GM18870 (cell line): ENCODE results near the gene RTF2.

Experiments used
- ATAC-seq: cut with Tn5 transposase; IDR thresholded peaks from one replicate; pipeline ENCODE4 v1.9.1; 2021; ENCODE audit warnings: moderate library complexity; ENCODE audit not compliant: unreplicated experiment

Gene RTF2, protein sequence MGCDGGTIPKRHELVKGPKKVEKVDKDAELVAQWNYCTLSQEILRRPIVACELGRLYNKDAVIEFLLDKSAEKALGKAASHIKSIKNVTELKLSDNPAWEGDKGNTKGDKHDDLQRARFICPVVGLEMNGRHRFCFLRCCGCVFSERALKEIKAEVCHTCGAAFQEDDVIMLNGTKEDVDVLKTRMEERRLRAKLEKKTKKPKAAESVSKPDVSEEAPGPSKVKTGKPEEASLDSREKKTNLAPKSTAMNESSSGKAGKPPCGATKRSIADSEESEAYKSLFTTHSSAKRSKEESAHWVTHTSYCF

DNA sequence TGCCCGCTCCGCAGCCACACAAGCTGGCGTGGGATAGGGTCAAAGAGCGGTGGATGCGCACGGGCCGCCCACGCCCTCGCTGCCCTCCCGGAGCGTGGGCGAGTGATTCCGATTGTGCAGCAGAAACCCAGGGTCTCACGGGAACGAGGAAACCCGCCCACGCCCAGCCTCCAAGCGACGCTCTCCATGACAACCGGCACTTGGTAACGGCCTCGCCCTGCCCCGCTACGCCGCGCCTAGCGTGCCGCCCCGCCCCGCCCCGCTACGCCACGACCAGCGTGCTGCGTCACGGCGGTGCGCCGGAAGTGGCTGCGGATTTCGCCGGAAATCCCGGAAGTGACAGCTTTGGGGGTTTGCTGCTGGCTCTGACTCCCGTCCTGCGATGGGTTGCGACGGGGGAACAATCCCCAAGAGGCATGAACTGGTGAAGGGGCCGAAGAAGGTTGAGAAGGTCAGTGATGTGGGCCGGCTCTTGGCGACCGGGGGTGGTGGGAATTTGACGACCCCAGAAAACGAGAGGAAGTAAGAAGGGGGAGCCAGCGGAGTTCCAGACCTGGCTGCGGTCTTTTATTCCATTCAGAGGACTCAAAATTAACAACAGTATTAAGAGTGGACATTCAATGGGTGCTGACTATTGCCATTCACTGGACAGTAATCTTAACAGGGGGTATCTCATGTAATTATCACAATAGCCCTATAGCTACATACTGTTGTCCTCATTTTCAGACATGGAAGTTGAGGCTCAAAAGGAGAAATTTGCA is at the start of gene RTF2:
RTF2 (plus strand) TSS at position 312 of the 761 bp plus-strand sequence; CDS start at position 383, 71 bp downstream.
- ATAC-seq: peak; percentile 91

DNA sequence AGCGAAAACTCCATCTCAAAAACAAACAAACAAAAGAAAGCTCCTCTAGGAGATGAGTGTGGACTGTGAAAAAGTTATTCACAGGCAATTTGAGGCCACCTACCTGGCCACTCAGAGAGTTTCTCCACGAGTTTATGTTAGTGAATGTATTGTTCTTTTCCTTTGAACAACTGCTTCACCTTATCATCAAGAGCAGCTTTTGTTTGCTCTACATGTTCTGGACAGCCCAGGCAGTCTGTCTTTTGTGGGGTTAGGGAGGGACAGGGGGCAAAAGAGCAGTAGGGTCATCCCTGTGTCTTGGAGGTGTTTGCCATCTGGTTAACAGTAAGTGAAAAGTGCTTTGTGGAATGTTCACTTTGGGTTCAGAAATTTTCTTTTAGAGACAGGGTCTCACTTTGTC is 48.4 kb upstream of the RTF2 start:
- ATAC-seq: no peak

DNA sequence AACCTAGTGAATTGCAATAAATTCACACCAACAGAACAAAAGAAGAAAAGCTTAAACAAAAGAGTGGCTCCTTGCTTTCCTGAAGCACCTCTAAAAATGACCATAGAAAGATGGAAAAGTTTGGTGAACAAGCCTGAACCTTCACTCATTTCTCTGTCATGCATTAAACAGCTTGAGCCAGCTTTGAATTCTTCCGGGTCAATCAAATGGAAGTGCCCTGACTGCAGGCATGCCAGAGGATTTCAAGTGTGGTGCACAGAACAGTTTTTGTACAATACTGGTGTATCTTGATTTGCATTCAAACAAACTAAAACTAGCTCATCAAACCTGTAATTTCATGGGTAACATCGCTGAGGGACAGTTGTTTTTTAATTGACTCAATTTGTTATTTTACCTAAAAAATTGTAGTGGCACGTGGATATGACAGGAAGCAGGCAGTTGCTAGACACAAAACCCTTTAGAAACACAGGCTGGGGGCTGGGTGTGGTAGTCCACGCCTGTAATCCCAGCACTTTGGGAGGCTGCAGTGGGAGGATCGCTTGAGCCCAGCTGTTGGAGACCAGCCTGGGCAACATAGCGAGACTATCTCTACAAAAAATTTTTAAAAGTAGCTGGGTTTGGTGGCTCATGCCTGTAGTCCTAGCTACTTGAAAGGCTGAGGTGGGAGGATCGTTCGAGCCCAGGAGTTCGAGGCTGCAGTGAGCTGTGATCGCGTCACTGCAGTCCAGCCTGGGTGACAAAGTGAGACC is 47.3 kb upstream of the RTF2 start:
- no peak for ATAC-seq

DNA sequence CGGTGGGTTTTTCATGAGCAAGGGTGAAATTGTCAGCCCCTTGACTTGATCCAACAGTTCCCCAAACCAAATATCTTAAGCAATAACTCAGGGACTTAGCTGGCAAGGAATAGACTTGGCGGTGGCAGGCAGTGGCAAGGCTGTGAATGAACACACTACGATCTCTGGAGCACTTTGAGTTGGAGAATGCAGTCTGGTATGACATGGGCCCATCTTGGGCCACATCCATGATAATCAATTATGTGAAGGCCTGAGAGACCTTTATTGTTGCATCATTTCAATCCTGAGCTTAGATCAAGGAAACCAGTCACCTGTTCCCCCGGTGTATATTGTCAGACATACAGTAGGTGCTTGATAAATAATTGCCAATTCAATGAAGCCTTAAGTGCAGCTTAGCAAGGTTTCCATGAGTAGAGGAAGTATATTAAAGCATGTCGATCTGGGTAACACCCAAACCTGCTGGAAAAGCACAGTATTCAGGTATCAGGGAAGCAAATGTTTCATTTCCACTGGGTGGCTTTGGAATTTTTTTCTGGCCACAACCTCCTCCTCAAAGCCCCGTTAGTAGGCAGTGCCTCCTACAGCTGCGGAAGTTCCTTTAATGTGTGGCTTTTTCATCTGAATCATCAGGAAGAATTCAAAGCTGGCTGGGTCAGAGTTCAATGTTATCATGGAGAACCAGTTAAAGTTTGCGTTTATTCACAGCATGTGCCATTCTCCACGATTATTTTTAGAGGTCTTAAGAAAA is 46.2 kb upstream of the RTF2 start:
- ATAC-seq: no peak

DNA sequence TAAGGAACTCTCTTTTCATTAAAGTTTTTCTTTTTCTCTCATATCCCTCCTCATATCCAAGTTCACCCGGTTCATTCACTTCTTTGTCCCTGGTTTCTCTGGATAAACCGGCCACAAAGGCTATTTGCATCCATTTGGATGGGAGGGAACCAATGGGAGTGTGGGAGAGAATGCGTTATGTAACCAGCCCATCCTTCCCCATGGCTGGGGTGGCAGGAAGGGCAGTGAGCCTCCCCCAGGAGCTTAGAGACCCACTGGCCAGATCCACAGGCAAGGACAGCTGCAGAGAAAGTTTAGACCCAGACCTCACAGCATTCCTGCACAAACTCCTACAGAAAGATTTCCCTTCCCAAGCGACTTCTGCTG is 45.6 kb upstream of the RTF2 start:
- no peak for ATAC-seq

DNA sequence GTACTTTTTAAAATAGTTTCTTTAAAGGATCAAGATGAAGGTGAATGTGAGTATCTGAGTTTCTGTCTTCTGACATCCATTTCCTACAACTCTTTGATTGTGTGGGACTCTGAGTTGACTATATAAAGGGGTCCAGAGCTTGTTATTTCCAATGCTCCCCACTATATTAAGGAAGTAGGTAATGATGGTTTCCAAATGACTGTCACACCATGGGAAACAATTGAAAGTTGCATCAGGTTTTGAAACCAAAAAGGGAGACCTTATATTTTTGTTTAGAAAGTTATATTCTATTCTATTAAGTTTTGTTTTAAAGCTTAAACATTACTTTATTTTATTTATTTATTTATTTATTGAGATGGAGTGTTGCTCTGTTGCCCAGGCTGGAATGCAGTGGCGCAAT is 45.2 kb upstream of the RTF2 start:
- ATAC-seq: no peak

DNA sequence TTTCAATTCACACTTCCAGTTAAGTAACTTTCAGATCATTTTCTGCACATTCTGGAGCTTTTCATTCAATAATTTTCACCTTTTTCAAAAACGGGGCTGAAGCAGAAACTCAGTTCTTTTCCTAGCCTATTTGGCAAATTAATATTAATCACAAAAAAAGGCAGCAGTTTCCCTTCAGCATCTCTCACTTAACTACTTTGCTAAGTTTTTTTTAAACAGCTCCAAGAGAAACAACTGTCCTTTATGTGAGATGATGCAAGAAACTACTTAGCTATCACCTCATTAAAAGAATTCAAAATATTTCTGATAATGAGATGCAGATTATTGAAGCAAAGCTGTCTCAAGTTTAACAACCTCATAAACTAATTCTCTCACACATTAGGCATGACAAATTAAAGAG is 44.5 kb upstream of the RTF2 start:
- no peak for ATAC-seq

DNA sequence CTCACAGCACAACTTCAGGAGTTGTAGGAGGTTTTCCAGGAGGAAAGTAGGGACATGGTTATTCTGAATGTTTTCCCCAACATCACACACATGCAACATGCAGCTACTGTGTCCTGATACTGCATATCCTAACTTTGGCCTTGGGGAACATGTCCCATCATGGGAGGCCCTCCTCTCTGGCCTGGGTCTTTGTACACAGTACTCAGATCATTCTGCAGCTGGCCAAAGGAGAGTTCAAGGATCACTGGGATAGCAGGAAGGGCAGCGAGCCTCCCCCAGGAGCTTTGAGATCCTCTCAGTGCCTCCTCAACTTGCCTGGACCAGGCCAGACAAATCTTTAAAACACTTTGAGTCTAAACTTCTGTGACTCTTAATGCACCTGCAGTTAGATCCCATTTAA is 43.5 kb upstream of the RTF2 start:
- no peak for ATAC-seq

DNA sequence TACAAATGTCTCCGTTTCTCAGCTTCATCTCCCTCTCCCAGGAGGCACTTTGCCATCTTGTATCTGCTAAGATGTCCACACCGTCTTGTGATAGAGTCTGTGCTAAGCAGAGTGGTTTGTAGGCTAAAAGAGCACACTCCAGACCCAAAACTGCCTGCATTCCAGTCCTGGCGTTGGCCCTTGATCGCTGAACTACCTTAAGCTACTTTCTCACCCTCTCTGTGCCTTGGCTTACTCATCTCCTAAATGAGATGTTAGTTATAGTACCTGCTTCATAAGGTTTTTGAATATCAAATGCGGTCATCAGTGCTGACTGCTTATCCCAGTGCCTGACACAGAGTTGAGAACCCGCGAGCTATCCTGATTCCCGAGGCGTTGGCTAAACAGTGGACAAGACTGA is 42.4 kb upstream of the RTF2 start:
- no peak for ATAC-seq

DNA sequence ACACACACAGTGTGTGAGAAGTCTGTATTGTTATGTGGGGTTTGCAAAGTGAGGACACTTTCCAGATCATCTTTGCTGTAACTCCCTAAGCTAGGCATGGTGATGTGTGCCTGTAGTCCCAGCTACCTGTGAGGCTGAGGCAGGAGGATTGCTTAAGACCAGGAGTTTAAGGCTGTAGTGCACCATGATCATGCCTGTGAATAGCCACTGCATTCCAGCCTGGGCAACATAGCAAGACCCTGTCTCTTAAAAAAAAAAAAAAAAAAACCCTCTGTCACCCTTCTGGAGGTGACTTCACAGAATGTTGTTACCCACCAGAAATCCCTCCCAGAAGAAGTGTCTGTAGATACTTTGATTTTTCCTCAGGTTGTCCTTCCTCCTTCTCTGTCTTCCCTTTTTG is 41.5 kb upstream of the RTF2 start:
- no peak for ATAC-seq

DNA sequence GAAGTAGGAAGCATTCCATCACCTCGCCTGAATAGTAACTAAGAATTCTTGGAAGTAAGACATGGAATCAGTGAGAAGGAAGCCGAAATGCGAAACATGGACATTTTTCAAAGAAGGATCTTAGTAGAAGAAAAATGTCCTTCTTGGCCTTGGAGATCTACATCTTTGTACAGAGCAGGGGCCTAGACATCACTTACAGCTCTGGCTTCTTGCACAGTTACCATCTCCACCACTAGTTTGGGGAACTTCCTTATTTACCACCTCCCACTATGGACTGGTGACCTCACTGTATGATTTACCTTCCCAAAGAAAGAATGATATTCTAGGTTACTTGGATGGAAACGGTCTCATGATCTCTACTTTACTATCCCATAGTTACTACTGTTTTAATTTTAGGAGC is 40.6 kb upstream of the RTF2 start:
- ATAC-seq: no peak

DNA sequence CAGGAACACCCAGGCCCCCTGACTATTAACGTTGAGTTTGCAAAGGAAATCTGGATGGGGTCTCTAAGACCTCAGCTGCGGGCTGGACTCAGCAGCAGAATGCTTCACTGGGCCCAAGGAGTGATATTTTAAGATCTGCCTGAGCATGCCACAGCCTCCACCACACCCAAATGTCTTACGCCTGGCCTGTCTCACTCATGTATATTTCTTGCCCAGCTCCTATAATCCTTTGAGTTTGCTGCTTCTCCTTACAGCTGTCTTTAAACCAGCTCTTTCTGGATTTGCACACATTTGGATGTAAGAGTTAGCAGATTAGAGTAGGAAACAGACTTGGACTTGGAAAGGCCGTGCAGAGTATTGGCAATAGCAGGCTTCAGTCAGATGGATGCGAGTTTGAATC is 40.0 kb upstream of the RTF2 start:
- no peak for ATAC-seq

DNA sequence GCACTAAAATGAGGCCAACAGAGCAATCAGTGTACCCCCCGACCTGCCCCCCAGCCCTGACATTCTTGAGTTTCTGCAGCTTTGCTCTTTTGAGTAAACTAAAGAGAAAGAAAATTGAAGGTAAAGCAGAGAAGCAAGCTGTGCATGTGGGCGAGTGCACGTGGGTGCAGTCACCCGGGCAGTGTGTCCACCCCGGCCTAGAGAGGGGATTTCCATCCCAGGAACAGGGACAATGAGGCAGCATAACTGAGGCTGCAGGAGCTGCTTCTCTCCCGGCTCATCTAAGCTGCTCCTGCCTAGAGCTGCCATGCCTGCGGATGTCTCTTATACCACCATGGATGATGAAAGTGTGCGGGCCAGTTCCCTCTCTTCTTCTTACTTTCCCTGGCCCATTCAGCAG is 39.5 kb upstream of the RTF2 start:
- no peak for ATAC-seq

DNA sequence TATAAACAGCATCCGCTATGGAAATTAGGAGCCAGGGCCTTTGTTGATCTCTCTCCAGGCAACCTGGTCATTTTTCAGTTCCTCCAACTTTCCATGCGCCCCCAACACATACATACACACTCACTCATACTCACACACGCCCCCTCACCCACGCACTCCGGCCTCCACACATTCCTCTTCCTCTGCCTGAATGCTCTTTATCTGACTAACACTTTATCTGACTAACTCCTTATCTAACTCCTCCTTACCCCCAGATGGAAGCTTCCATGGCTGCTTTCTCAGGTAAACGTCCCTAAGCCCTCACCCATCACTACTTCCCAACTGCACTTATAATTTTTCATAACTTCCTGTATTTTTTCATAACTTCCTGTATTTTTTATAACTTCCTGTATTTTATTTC is 38.9 kb upstream of the RTF2 start:
- no peak for ATAC-seq

DNA sequence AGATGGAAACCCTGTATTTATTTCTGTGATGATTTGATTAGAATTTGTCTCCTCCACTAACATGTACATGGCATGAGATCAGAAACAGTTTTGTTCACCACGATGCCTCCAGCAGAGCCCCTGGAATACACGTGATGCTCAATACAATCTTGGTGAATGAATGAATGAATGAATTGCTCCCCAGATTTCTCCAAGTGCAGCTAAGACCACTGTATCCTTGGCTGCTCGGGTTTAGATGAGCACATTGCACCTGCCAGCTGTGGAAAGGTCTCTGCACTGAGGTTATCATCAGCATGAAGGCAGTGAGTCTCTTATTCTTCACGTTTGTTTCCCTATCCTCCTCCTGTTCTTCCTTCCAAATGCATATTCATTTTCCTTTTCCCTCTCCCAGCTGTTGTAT is 38.5 kb upstream of the RTF2 start:
- no peak for ATAC-seq

DNA sequence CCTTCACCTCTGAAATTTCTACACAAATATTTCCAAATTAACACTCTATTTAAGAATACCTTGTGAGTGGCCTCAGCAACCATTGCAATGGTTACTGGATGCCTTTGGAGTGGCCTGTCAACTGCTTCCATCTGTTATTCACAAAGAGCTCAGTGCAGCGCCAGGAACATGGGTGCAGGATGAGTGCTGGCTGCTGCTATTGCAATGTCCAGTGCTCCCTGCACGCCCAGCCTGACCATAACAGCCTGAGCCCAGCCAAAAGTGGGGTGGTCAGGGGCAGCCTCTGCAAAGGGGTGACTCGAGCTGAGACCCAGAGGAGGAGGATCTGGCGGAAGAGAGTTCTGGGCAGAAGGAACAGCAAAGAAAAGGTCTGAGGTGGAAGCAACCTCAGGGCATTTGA is 38.0 kb upstream of the RTF2 start:
- ATAC-seq: no peak

DNA sequence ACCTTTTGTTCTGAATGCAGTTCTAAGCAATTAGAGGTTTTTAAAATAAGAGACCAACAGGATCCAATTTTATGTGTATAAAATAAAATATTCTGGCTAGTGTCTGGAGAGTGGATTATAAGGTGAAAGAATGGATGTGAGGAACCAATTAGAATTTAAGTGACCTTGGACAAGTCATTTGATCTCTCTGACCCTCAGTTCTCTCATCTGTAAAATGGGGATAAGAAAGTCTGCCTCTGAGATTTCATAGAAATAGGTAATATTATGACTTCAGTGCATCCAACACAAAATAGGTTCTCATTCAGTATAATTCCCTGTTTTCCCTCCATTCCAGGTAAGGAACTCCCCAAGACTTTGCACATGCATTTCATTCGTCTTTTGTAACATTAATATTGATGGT is 37.5 kb upstream of the RTF2 start:
- no peak for ATAC-seq

DNA sequence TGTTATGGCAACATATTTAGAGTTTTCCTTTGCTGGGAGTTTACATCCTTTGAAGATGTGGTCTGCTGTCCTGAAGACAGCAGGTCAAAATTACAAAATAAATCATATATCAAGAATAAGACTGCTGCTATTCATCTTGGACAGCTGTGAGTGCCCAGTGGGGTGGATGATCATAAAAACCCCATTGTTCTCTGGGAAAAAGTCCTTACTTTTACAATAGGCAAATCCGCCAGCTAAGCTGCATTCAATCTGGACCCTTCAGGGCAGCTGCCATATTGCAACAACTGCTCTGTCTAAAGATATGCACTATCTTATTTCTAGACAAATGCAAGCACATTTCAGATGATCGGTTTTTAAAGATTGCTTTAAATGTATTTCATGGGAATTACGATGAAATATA is 37.0 kb upstream of the RTF2 start:
- no peak for ATAC-seq

DNA sequence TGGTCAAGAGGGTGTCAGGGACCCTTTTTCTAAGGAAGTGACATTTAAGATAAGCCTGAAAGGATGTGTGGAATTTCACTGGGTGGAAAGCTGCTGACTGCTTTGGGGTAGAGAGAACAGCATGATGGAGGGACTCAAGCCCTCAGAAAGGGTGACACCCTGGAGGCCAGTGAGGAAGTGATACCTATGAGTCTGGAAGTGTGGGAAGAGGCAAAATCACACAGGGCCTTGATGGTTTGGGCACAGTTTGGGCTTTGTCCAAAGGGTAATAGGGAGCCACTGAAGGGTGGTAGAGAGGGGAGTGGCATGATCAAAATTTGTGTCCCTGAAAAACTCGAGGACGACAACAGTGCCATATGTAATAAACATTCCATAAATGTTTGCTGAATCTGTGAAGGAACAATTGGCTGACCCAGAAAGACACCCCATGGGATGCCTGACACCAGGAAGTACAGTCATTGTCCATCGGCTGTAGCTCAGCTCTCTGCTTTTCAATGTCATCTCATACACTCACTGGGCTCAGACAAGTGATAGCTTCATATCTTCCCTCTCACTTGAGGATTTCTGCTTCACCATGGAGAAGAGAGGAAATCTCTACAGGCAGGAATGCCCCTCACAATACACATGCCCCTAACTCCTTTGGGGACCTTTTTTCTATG is 35.1 kb upstream of the RTF2 start:
- ATAC-seq: no peak

DNA sequence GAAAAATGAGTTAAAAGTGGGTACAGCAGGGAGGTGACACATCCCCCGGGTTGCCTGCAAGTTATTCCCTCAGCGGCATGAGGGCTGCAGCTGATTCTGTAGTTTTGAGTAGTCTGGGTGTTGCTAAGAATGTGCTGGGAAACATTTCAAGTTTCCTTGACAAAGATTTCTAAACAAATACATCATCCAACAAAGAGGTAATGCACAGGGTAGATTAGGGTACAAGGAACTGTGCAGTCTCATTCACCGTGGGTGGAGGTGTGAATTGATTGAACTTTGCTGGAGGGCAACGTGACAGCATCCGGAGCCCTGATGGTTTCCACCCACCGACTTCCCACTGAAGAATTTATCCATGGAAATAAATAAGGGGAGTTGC is 34.6 kb upstream of the RTF2 start:
- ATAC-seq: no peak
